ENCODE results near the gene TAF6. TPM values are rescaled to one million over a fixed set of nuclear protein-coding genes. Genes with fewer than 3 reads are reported as not detected.
A peak's percentile ranks its signal among the peaks of the same experiment; 100 is the strongest.

TAF6 gene
- total and polyA plus RNA-seq, 9 of the 15 experiments (the other 6 are each of a cell fraction or from before 2014, with no cell fraction given) = 0.78 to 78.7 (median 21.3) TPM

GRCh38 chr7:100093498-100093897 lies 25.7 kb downstream of the TAF6 start:
- ChIA-PET CTCF (ENCODE audit: low intra/inter-chr PET ratio) (no interaction called here), POLR2A (interaction anchor here (0.5 to 7.9 kb wide), 5 partner anchors 7 to 629 kb away, joined by 3 to 115 read pairs (median 10); partner anchors contain the start of genes AP4M1 and MCM7)
- intact Hi-C loops (cut with micrococcal nuclease) (no loop called here), in situ Hi-C loops (cut with MboI) (no loop called here)
- Histone ChIP-seq H3K4me1 (replicated peaks in 1 of 2; ENCODE audit: control insufficient read depth in 2 of 2, insufficient read depth in 2 of 2, low read length in 2 of 2) (peaks cover 11 to 22% of the 10 kb centered on the region in 2 experiments), H3K4me2 (ENCODE audit: insufficient read depth, low read length) (no peak overlapping the region), H3K79me2 (ENCODE audit: control insufficient read depth, insufficient read depth, low read length) (peaks cover 41% of the 10 kb centered on the region), H3K9me3 (replicated peaks; ENCODE audit: control insufficient read depth, insufficient read depth, low read depth, low read length) (no peaks in the 10 kb centered on the region), H3K9me1 (ENCODE audit: control insufficient read depth, insufficient read depth, low read length) (no peaks in the 10 kb centered on the region), H3K9ac (ENCODE audit: insufficient read depth in 1 of 2, low read depth in 2 of 2, low read length in 2 of 2) (peak overlapping the region in 1 of 2 experiments; percentile 61; a peak in 2 of 4 replicates), H3K36me3 (ENCODE audit: control insufficient read depth, insufficient read depth, low read length) (peaks cover 87% of the 10 kb centered on the region), H3K27ac (ENCODE audit: extremely low read depth, low read depth, low read length) (no peak overlapping the region; the same call in 2 of the 3 replicates), H4K20me1 (replicated peaks; ENCODE audit: control insufficient read depth, insufficient read depth, low read length) (peaks cover 40% of the 10 kb centered on the region), H2AFZ (ENCODE audit: low read depth, low read length) (no peak overlapping the region), H3K27me3 (ENCODE audit: control insufficient read depth in 2 of 2, insufficient read depth in 2 of 2, low read length in 2 of 2) (no peaks in the 10 kb centered on the region), H3K4me3 (no peak overlapping the region)
- no TSS peak for BruUV-seq (replicated peaks)
- 81% methylated on average over 13 of the region's 13 CpGs for WGBS (ENCODE audit: insufficient coverage, low coverage, missing lambda C conversion rate)
- ATAC-seq = 0 out of 3 replicates have a peak, but pooled peaks have one; percentile 0
- no peak for DNase-seq (ENCODE audit: extremely low read depth in 1 of 4, low spot score in 3 of 4)
- FAIRE-seq = no peak
- no peak for TF ChIP-seq POLR2H (tag; IDR thresholded peaks at IDR 0.05; ENCODE audit: low read depth)
- TF ChIP-seq RBM14 (IDR thresholded peaks at IDR 0.05; ENCODE audit: borderline replicate concordance, insufficient read depth, low read depth, low read length) = no peak
- peak; percentile 75 for TF ChIP-seq RBFOX2 (IDR thresholded peaks at IDR 0.05; ENCODE audit: low read depth, low read length)
- no peak for TF ChIP-seq ZFPM2 (CRISPR knock-in tag; IDR thresholded peaks at IDR 0.05)
- TF ChIP-seq TFE3 (CRISPR knock-in tag; IDR thresholded peaks at IDR 0.05) = no peak
- no peak for TF ChIP-seq SOX6 (IDR thresholded peaks at IDR 0.05)
- no peak for TF ChIP-seq RFX1 (IDR thresholded peaks at IDR 0.05)
- no peak for TF ChIP-seq GTF2E2 (tag; IDR thresholded peaks at IDR 0.05)
- TF ChIP-seq EP300 (IDR thresholded peaks at IDR 0.05; ENCODE audit: low read length) = no peak
- TF ChIP-seq, protein P1, sequence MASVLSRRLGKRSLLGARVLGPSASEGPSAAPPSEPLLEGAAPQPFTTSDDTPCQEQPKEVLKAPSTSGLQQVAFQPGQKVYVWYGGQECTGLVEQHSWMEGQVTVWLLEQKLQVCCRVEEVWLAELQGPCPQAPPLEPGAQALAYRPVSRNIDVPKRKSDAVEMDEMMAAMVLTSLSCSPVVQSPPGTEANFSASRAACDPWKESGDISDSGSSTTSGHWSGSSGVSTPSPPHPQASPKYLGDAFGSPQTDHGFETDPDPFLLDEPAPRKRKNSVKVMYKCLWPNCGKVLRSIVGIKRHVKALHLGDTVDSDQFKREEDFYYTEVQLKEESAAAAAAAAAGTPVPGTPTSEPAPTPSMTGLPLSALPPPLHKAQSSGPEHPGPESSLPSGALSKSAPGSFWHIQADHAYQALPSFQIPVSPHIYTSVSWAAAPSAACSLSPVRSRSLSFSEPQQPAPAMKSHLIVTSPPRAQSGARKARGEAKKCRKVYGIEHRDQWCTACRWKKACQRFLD (CRISPR knock-in tag; IDR thresholded peaks at IDR 0.05) = no peak
- TF ChIP-seq NFRKB (IDR thresholded peaks at IDR 0.05; ENCODE audit: low read depth) = no peak
- TF ChIP-seq MLX (CRISPR knock-in tag; conservative IDR thresholded peaks at IDR 0.05) = no peak
- no peak for TF ChIP-seq ZNF551 (CRISPR knock-in tag; IDR thresholded peaks at IDR 0.05)
- no peak for TF ChIP-seq EZH2 (IDR thresholded peaks at IDR 0.05; ENCODE audit: borderline replicate concordance, low read depth, low read length)
- TF ChIP-seq POLR2G (IDR thresholded peaks at IDR 0.05; ENCODE audit: low read depth, low read length) = peak; percentile 71
- TF ChIP-seq, protein P2, sequence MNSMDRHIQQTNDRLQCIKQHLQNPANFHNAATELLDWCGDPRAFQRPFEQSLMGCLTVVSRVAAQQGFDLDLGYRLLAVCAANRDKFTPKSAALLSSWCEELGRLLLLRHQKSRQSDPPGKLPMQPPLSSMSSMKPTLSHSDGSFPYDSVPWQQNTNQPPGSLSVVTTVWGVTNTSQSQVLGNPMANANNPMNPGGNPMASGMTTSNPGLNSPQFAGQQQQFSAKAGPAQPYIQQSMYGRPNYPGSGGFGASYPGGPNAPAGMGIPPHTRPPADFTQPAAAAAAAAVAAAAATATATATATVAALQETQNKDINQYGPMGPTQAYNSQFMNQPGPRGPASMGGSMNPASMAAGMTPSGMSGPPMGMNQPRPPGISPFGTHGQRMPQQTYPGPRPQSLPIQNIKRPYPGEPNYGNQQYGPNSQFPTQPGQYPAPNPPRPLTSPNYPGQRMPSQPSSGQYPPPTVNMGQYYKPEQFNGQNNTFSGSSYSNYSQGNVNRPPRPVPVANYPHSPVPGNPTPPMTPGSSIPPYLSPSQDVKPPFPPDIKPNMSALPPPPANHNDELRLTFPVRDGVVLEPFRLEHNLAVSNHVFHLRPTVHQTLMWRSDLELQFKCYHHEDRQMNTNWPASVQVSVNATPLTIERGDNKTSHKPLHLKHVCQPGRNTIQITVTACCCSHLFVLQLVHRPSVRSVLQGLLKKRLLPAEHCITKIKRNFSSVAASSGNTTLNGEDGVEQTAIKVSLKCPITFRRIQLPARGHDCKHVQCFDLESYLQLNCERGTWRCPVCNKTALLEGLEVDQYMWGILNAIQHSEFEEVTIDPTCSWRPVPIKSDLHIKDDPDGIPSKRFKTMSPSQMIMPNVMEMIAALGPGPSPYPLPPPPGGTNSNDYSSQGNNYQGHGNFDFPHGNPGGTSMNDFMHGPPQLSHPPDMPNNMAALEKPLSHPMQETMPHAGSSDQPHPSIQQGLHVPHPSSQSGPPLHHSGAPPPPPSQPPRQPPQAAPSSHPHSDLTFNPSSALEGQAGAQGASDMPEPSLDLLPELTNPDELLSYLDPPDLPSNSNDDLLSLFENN (IDR thresholded peaks at IDR 0.05; ENCODE audit: low read depth in 2 of 2, low read length in 2 of 2) = no peak

Data from K562 (cell line).